CD4-positive, alpha-beta T cell (primary cell): ENCODE measurements around the gene ZGLP1. TPM values are rescaled to one million over a fixed set of nuclear protein-coding genes. Genes with fewer than 3 reads are reported as not detected.

ENCODE experiments used
- ATAC-seq: fragments of 200-7000 bp; cut with Tn5 transposase; one replicate; pipeline ENCODE4 v1.10.0; 2022; ENCODE audit warnings: mild to moderate bottlenecking; ENCODE audit not compliant: poor library complexity
- CTCF ChIA-PET: fragments of 350-600 bp; sonication (Branson Sonifier 250); formaldehyde crosslinking; loops from one replicate; lab custom pipeline; 2021; ENCODE audit warnings: antibody characterized with exemption, inconsistent platforms; lab: Charles Lee
- POLR2A ChIA-PET: fragments of 350-600 bp; sonication (Branson Sonifier 250); formaldehyde crosslinking; loops from one replicate; lab custom pipeline; 2021; ENCODE audit warnings: antibody characterized with exemption, inconsistent platforms; lab: Charles Lee
- DNase-seq, 14 experiments: peaks; one replicate each; pipeline ENCODE4 v3.0.0-alpha.2; 2013 to 2020; ENCODE audit warnings: mixed read lengths in 2 of 14
- H3K27ac ChIP-seq, 2 donors: one replicate each; pipeline versions ENCODE4 v1.5.1 to v1.7.0; 2013; ENCODE audit warnings: low read length in 2 of 2, low read depth in 1 of 2, mild to moderate bottlenecking in 1 of 2
- H3K27me3 ChIP-seq, 2 experiments: 1 replicate in 1 of 2; 2 replicates in 1 of 2; pipeline versions ENCODE4 v1.6.1 to v1.7.0; 2013; ENCODE audit warnings: low read length in 2 of 2, control low read depth in 1 of 2, mild to moderate bottlenecking in 1 of 2, moderate library complexity in 1 of 2; ENCODE audit not compliant: insufficient read depth in 2 of 2, control insufficient read depth in 1 of 2
- H3K36me3 ChIP-seq: one replicate; pipeline ENCODE4 v1.6.1; 2013; ENCODE audit warnings: low read length, control low read depth; ENCODE audit not compliant: insufficient read depth
- H3K4me1 ChIP-seq: one replicate; pipeline ENCODE4 v1.6.1; 2013; ENCODE audit warnings: low read length, control low read depth; ENCODE audit not compliant: insufficient read depth
- H3K4me3 ChIP-seq: one replicate; pipeline ENCODE4 v1.5.1; 2013; ENCODE audit warnings: mild to moderate bottlenecking, low read length, moderate library complexity
- H3K9me3 ChIP-seq, 2 experiments: 1 replicate in 1 of 2; 2 replicates in 1 of 2; pipeline versions ENCODE4 v1.6.1 to v1.7.0; 2013; ENCODE audit warnings: low read length in 2 of 2, mild to moderate bottlenecking in 2 of 2, control low read depth in 1 of 2, moderate library complexity in 1 of 2; ENCODE audit not compliant: control insufficient read depth in 1 of 2, insufficient read depth in 1 of 2
- H3K27ac Mint-ChIP-seq: one replicate; pipeline ENCODE4 v1.8.0; 2020; ENCODE audit warnings: mixed read lengths
- H3K27me3 Mint-ChIP-seq: one replicate; pipeline ENCODE4 v1.8.0; 2021; ENCODE audit warnings: mixed read lengths
- H3K36me3 Mint-ChIP-seq: one replicate; pipeline ENCODE4 v1.8.0; 2021; ENCODE audit warnings: low read depth, mixed read lengths
- H3K4me1 Mint-ChIP-seq: one replicate; pipeline ENCODE4 v1.8.0; 2021; ENCODE audit warnings: low read depth, mixed read lengths
- H3K4me3 Mint-ChIP-seq: one replicate; pipeline ENCODE4 v1.8.0; 2020; ENCODE audit warnings: mild to moderate bottlenecking, mixed read lengths
- H3K9me3 Mint-ChIP-seq: one replicate; pipeline ENCODE4 v1.8.0; 2020; ENCODE audit warnings: mixed read lengths
- CTCF ChIP-seq: fragments of 200-600 bp; IDR thresholded peaks from one replicate; pipeline ENCODE4 v1.8.0; 2022; ENCODE audit warnings: antibody characterized with exemption, mild to moderate bottlenecking
- intact Hi-C, 2 experiments: fragments of 100-400 bp; cut with DNase I in 1 of 2; cut with micrococcal nuclease in 1 of 2; formaldehyde crosslinking; loops; one replicate each; pipeline versions ENCODE4 v1.15.1 to v1.9.0; 2023 to 2025; cut with DNase I, micrococcal nuclease
- total RNA-seq, 174 experiments: library from RNA in 2 of 174; stranded (reverse) in 2 of 174; gene quantifications; one replicate each; pipeline ENCODE4 v1.2.3 and lab custom pipeline; 2021 to 2026

ZGLP1 gene
- total RNA-seq, 2 experiments from 2014 or later: 1.6 to 2.6 TPM

GRCh38 chr19:10334588-10335351 is 25.2 kb upstream of the ZGLP1 start:
- Histone ChIP-seq H3K4me3 (no peak overlapping the region), H3K4me1 (peaks cover 67% of the 10 kb centered on the region), H3K36me3 (peaks cover 32% of the 10 kb centered on the region), H3K9me3 (no peaks in the 10 kb centered on the region), H3K27ac (no peak overlapping the region), H3K27me3 (no peaks in the 10 kb centered on the region)
- H3K36me3 Mint-ChIP-seq: peaks cover 37% of the 10 kb centered on the region
- DNase-seq (peak in 9 of 14 experiments; percentile 8 to 67 (median 21)), ATAC-seq (no peak)
- H3K4me1 Mint-ChIP-seq: peaks cover 39% of the 10 kb centered on the region
- no peak for TF ChIP-seq CTCF
- intact Hi-C loops: loop anchor here (5.0 kb wide), 2 partner anchors 47 to 137 kb away; partner anchors contain the start of genes ICAM4 (in 1 of the 2) and ICAM5 (in 1 of the 2)
- peak overlapping the region; percentile 45 for H3K4me3 Mint-ChIP-seq
- ChIA-PET CTCF (interaction anchor here (0.5 kb wide), 1 partner anchor 9 kb away, joined by 3 read pairs; no protein-coding TSS in a partner anchor), POLR2A (interaction anchor here (0.5 to 1.0 kb wide), 2 partner anchors 13 to 28 kb away, joined by 4 to 5 read pairs; no protein-coding TSS in a partner anchor)
- peak overlapping the region; percentile 14 for H3K27ac Mint-ChIP-seq
- no peaks in the 10 kb centered on the region for H3K9me3 Mint-ChIP-seq
- H3K27me3 Mint-ChIP-seq: no peaks in the 10 kb centered on the region

DNA sequence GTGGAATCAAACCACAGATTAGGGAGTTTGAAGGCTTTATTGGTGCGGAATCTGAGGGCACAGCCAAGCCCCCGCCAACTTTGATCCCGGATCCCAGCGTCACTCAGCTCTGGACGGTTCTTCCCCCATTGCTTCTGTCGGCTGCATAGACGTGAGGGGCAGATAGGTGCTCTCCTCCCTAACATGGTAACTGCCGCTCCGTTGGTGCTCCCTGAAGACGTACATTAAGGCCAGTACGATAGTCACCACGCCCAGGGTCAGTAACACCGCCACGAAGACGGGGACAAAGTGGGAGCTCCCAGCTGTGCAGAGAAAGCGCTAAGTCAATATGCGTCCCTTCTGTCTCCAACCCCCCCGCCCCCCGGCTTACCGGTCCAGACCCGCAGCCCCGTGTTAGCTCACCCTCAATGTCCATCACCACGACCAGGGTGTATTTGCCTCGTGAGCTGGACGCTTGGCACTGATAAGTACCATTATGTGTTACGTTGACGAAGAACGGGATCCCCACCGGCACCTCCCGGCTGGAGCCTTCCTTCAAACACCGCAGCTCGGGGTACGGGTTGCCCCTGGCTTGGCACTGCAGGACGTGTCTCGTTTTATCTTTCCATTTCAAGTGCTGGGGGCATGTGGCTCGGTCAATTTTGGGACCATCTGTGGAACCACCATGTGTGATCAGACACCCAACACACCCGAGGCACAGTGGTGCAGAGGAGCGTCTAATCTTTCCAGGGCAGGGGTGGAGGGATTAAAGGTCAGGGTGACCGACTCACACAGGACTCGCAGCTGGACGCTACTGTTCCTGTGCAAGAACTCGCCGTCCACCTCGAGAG is 24.4 kb upstream of the ZGLP1 start:
- Histone ChIP-seq H3K4me3 (peak overlapping the region; percentile 91), H3K27me3 (no peaks in the 10 kb centered on the region), H3K9me3 (no peaks in the 10 kb centered on the region), H3K27ac (peak overlapping the region; percentile 14 to 87), H3K4me1 (peaks cover 62% of the 10 kb centered on the region), H3K36me3 (peaks cover 40% of the 10 kb centered on the region)
- ATAC-seq (no peak), DNase-seq (peak in 1 of 14 experiments; percentile 23)
- ChIA-PET POLR2A (interaction anchor here (0.5 to 1.9 kb wide), 11 partner anchors 9 to 270 kb away, joined by 3 to 10 read pairs (median 5); partner anchors contain the start of genes FDX2, ICAM1, PPAN and TYK2), CTCF (interaction anchor here (0.5 to 1.3 kb wide), 3 partner anchors 9 to 65 kb away, joined by 3 to 7 read pairs (median 6); no protein-coding TSS in a partner anchor)
- Mint-ChIP-seq H3K4me1 (peaks cover 31% of the 10 kb centered on the region), H3K36me3 (peaks cover 37% of the 10 kb centered on the region), H3K27me3 (no peaks in the 10 kb centered on the region), H3K27ac (peak overlapping the region; percentile 92), H3K4me3 (peak overlapping the region; percentile 96), H3K9me3 (no peaks in the 10 kb centered on the region)
- intact Hi-C loops: loop anchor here (1.0 to 5.0 kb wide), 6 partner anchors 19 to 137 kb away; partner anchors contain the start of genes CDC37 (in 1 of the 2), ICAM4 (in 1 of the 2), ICAM5 (in 1 of the 2) and TYK2 (in 1 of the 2)
- no peak for TF ChIP-seq CTCF
